Bone marrow (tissue), 2 donors: ENCODE data around the gene GALNT10.

ENCODE experiments used
- DNase-seq, 2 donors: peaks; one replicate each; lab custom pipeline; 2025; lab: John Stamatoyannopoulos, UW

The GALNT10 gene

GRCh38 chr5:154321546-154321945 lies 131.0 kb downstream of the GALNT10 start:
- DNase-seq = no peak

- DNase-seq = no peak
Measured at GRCh38 chr5:154324033-154324432, 133.5 kb downstream of the GALNT10 start.

- no peak for DNase-seq
Measured at GRCh38 chr5:154325566-154325965, 135.0 kb downstream of the GALNT10 start.

- DNase-seq = no peak
Measured at GRCh38 chr5:154329062-154329461, 138.5 kb downstream of the GALNT10 start.

- no peak for DNase-seq
Measured at GRCh38 chr5:154329519-154330040, 139.0 kb downstream of the GALNT10 start.

GRCh38 chr5:154330097-154330667 lies 139.6 kb downstream of the GALNT10 start:
- DNase-seq = no peak

GRCh38 chr5:154331232-154331631 lies 140.7 kb downstream of the GALNT10 start:
- no peak for DNase-seq

- no peak for DNase-seq
Measured at GRCh38 chr5:154331924-154332323, 141.4 kb downstream of the GALNT10 start.

GRCh38 chr5:154332451-154332850 lies 141.9 kb downstream of the GALNT10 start:
- DNase-seq = no peak

- DNase-seq = no peak
Measured at GRCh38 chr5:154333016-154333415, 142.5 kb downstream of the GALNT10 start.

GRCh38 chr5:154334406-154335064 lies 144.0 kb downstream of the GALNT10 start:
- no peak for DNase-seq

GRCh38 chr5:154335065-154335448 lies 144.5 kb downstream of the GALNT10 start:
- DNase-seq = no peak

- DNase-seq = no peak
Measured at GRCh38 chr5:154341620-154342019, 151.1 kb downstream of the GALNT10 start.

- no peak for DNase-seq
Measured at GRCh38 chr5:154342211-154342610, 151.7 kb downstream of the GALNT10 start.

GRCh38 chr5:154342963-154343362 lies 152.4 kb downstream of the GALNT10 start:
- DNase-seq = no peak

GRCh38 chr5:154344461-154344860 lies 153.9 kb downstream of the GALNT10 start:
- DNase-seq = no peak

- DNase-seq = no peak
Measured at GRCh38 chr5:154345255-154345952, 154.9 kb downstream of the GALNT10 start.

- DNase-seq = no peak
Measured at GRCh38 chr5:154346427-154346826, 155.9 kb downstream of the GALNT10 start.

- DNase-seq = no peak
Measured at GRCh38 chr5:154349626-154350264, 159.2 kb downstream of the GALNT10 start.

GRCh38 chr5:154351141-154351540 lies 160.6 kb downstream of the GALNT10 start:
- no peak for DNase-seq

GRCh38 chr5:154351566-154351965 lies 161.0 kb downstream of the GALNT10 start:
- no peak for DNase-seq

GRCh38 chr5:154352960-154353548 lies 162.5 kb downstream of the GALNT10 start:
- no peak for DNase-seq
